H9 (cell line): ENCODE results near the gene VNN1. TPM values are rescaled to one million over a fixed set of nuclear protein-coding genes. Genes with fewer than 3 reads are reported as not detected.

Source experiments
- DNase-seq: peaks from one replicate; pipeline ENCODE4 v3.0.0-alpha.2; 2017
- H2AFZ ChIP-seq: one replicate; pipeline ENCODE4 v1.6.1; 2013; ENCODE audit warnings: mild to moderate bottlenecking, low read length, control low read depth, moderate library complexity
- H2AK5ac ChIP-seq: 2 replicates; pipeline ENCODE4 v1.6.1; 2013; ENCODE audit warnings: low read length, control low read depth, mixed read lengths; ENCODE audit not compliant: insufficient read length
- H2BK120ac ChIP-seq: one replicate; pipeline ENCODE4 v1.6.1; 2013; ENCODE audit warnings: low read depth, mild to moderate bottlenecking, low read length, control low read depth, inconsistent platforms; ENCODE audit not compliant: poor library complexity, severe bottlenecking
- H2BK12ac ChIP-seq: 2 replicates; pipeline ENCODE4 v1.6.1; 2013; ENCODE audit warnings: low read length, control low read depth, mixed read lengths, low read depth; ENCODE audit not compliant: insufficient read length
- H2BK15ac ChIP-seq: 2 replicates; pipeline ENCODE4 v1.6.1; 2013; ENCODE audit warnings: low read depth, low read length, control low read depth
- H2BK20ac ChIP-seq: one replicate; pipeline ENCODE4 v1.6.1; 2013; ENCODE audit warnings: low read depth, mild to moderate bottlenecking, low read length, control low read depth, inconsistent platforms; ENCODE audit not compliant: poor library complexity, severe bottlenecking
- H2BK5ac ChIP-seq: 2 replicates; pipeline ENCODE4 v1.6.1; 2013; ENCODE audit warnings: low read length, control low read depth, mixed read lengths; ENCODE audit not compliant: insufficient read length
- H3K14ac ChIP-seq: 2 replicates; pipeline ENCODE4 v1.6.1; 2013; ENCODE audit warnings: low read length, control low read depth; ENCODE audit not compliant: insufficient read depth
- H3K18ac ChIP-seq: 2 replicates; pipeline ENCODE4 v1.6.1; 2013; ENCODE audit warnings: low read depth, mild to moderate bottlenecking, mixed read lengths, low read length, control low read depth; ENCODE audit not compliant: insufficient read length
- H3K23ac ChIP-seq: 2 replicates; pipeline ENCODE4 v1.6.1; 2013; ENCODE audit warnings: low read length, control low read depth, mixed read lengths, low read depth; ENCODE audit not compliant: insufficient read length
- H3K23me2 ChIP-seq: 2 replicates; pipeline ENCODE4 v1.6.1; 2013; ENCODE audit warnings: low read depth, mild to moderate bottlenecking, mixed read lengths, low read length, control low read depth; ENCODE audit not compliant: insufficient read length, poor library complexity, severe bottlenecking
- H3K27ac ChIP-seq: 2 replicates; pipeline ENCODE4 v1.5.1; 2013; ENCODE audit warnings: low read length, control low read depth, mixed read lengths, low read depth; ENCODE audit not compliant: insufficient read length
- H3K27me3 ChIP-seq: 2 replicates; pipeline ENCODE4 v1.6.1; 2013; ENCODE audit warnings: low read length, control low read depth, inconsistent platforms; ENCODE audit not compliant: insufficient read depth
- H3K4ac ChIP-seq: 2 replicates; pipeline ENCODE4 v1.6.1; 2013; ENCODE audit warnings: low read depth, mild to moderate bottlenecking, control low read depth, inconsistent platforms, low read length, moderate library complexity
- H3K4me1 ChIP-seq: 2 replicates; pipeline ENCODE4 v1.6.1; 2013; ENCODE audit warnings: low read length, control low read depth, inconsistent platforms; ENCODE audit not compliant: insufficient read depth
- H3K4me2 ChIP-seq: 2 replicates; pipeline ENCODE4 v1.6.1; 2013; ENCODE audit warnings: low read length, control low read depth, mixed read lengths; ENCODE audit not compliant: insufficient read length, insufficient read depth
- H3K56ac ChIP-seq: 2 replicates; pipeline ENCODE4 v1.6.1; 2013; ENCODE audit warnings: low read depth, mild to moderate bottlenecking, mixed read lengths, low read length, control low read depth; ENCODE audit not compliant: insufficient read length
- H3K79me1 ChIP-seq: 2 replicates; pipeline ENCODE4 v1.6.1; 2013; ENCODE audit warnings: low read depth, mild to moderate bottlenecking, moderate library complexity, low read length, control low read depth, inconsistent platforms; ENCODE audit not compliant: insufficient read depth, poor library complexity, severe bottlenecking
- H3K79me2 ChIP-seq: 2 replicates; pipeline ENCODE4 v1.6.1; 2013; ENCODE audit warnings: low read length, control low read depth, inconsistent platforms; ENCODE audit not compliant: insufficient read depth
- H3K9ac ChIP-seq: 2 replicates; pipeline ENCODE4 v1.6.1; 2013; ENCODE audit warnings: low read length, control low read depth, mixed read lengths; ENCODE audit not compliant: insufficient read length; ENCODE audit errors: extremely low read depth
- H3K9me3 ChIP-seq: one replicate; pipeline ENCODE4 v1.6.1; 2013; ENCODE audit warnings: low read depth, low read length, inconsistent platforms; ENCODE audit not compliant: control insufficient read depth
- H3T11ph ChIP-seq: one replicate; pipeline ENCODE4 v1.6.1; 2013; ENCODE audit warnings: mild to moderate bottlenecking, low read length, control low read depth, inconsistent platforms
- H4K20me1 ChIP-seq: one replicate; pipeline ENCODE4 v1.6.1; 2013; ENCODE audit not compliant: control insufficient read depth, insufficient read length, insufficient read depth
- H4K5ac ChIP-seq: 2 replicates; pipeline ENCODE4 v1.6.1; 2013; ENCODE audit warnings: low read depth, mild to moderate bottlenecking, mixed read lengths, low read length, control low read depth; ENCODE audit not compliant: insufficient read length
- H4K8ac ChIP-seq: replicated peaks from 2 replicates; pipeline ENCODE4 v1.6.1; 2013; ENCODE audit warnings: low read length, control low read depth, mixed read lengths, low read depth; ENCODE audit not compliant: insufficient read length
- H4K91ac ChIP-seq: 2 replicates; pipeline ENCODE4 v1.6.1; 2013; ENCODE audit warnings: low read depth, mild to moderate bottlenecking, moderate library complexity, mixed read lengths, low read length, control low read depth; ENCODE audit not compliant: insufficient read length
- H3K27ac Mint-ChIP-seq, 3 experiments: 2 replicates in 2 of 3; 3 replicates in 1 of 3; pipeline ENCODE4 v1.8.0; 2020 to 2021; ENCODE audit warnings: mixed read lengths in 3 of 3, mild to moderate bottlenecking in 1 of 3, moderate library complexity in 1 of 3
- H3K27me3 Mint-ChIP-seq: 2 replicates; pipeline ENCODE4 v1.8.0; 2021; ENCODE audit warnings: low read depth, mild to moderate bottlenecking, moderate library complexity, mixed read lengths
- H3K36me3 Mint-ChIP-seq, 3 experiments: 2 replicates in 2 of 3; 3 replicates in 1 of 3; pipeline ENCODE4 v1.8.0; 2020 to 2021; ENCODE audit warnings: low read depth in 3 of 3, mixed read lengths in 3 of 3; ENCODE audit not compliant: insufficient read depth in 1 of 3
- H3K4me1 Mint-ChIP-seq, 2 experiments: 2 replicates each; pipeline ENCODE4 v1.8.0; 2020; ENCODE audit warnings: mixed read lengths in 2 of 2
- H3K4me3 Mint-ChIP-seq, 2 experiments: 2 replicates in 1 of 2; 3 replicates in 1 of 2; pipeline ENCODE4 v1.8.0; 2020 to 2021; ENCODE audit warnings: mild to moderate bottlenecking in 2 of 2, mixed read lengths in 2 of 2, moderate library complexity in 1 of 2
- H3K9me3 Mint-ChIP-seq, 2 experiments: 2 replicates in 1 of 2; 3 replicates in 1 of 2; pipeline ENCODE4 v1.8.0; 2020; ENCODE audit warnings: mild to moderate bottlenecking in 2 of 2, mixed read lengths in 2 of 2, moderate library complexity in 1 of 2
- WGBS: extraction: QIAGEN DNeasy Blood & Tissue Kit; methylation state at CpG from one replicate; pipeline ENCODE4 v1.1.7; 2013; ENCODE audit warnings: missing lambda C conversion rate, low lambda C conversion rate, mixed read lengths; ENCODE audit not compliant: insufficient read length; ENCODE audit errors: extremely low coverage; 5-methylcytosine and 5-hydroxymethylcytosine counted together
- total RNA-seq: library from RNA; stranded (reverse); gene quantifications from 2 replicates; pipeline ENCODE4 v1.2.1, GENCODE V29; 2021
- TF ChIP-seq, protein P1 (sequence below): fragments of 200-600 bp; sonication (generic); conservative IDR thresholded peaks from 3 replicates; pipeline ENCODE4 v1.8.0; 2021; ENCODE audit warnings: antibody characterized with exemption, mild to moderate bottlenecking

The VNN1 gene
- total RNA-seq, 1 experiment from 2014 or later = not detected

DNA sequence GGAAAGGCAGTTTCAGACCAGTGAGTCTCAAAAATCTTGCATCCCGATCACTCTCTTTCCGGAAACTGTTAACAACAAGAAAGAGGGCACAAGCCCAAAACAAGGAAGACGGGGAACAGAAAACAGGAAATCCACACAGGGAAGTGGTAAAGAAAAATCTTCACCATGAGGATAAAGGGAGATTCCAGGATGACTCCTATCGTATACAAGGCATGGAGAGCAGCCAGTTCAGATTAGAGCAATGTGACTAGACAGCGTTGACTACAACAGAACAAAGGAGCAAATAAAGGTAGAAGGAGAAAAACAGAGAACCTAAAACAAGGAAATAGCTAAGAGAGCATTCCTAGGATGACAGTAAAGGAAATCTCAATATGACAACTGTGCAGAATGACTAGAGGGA, 26.5 kb downstream of the VNN1 start:
- Histone ChIP-seq H3K4me2 (no peak overlapping the region), H3K18ac (no peak overlapping the region), H4K5ac (no peak overlapping the region), H3K14ac (no peak overlapping the region; the same call in 1 of the 2 replicates), H3K27me3 (no peaks in the 10 kb centered on the region), H3K4me1 (no peaks in the 10 kb centered on the region), H3K27ac (no peak overlapping the region), H3K9me3 (no peaks in the 10 kb centered on the region), H2BK120ac (no peak overlapping the region), H3K79me2 (no peaks in the 10 kb centered on the region), H3K9ac (no peak overlapping the region), H2BK20ac (no peak overlapping the region), H3K23ac (no peak overlapping the region), H4K20me1 (no peaks in the 10 kb centered on the region), H2AK5ac (no peak overlapping the region), H3K4ac (no peak overlapping the region), H3K23me2 (no peaks in the 10 kb centered on the region), H4K91ac (no peak overlapping the region), H2AFZ (peak overlapping the region; percentile 8), H2BK15ac (no peak overlapping the region), H3K79me1 (no peaks in the 10 kb centered on the region), H2BK5ac (no peak overlapping the region), H4K8ac (no peak overlapping the region), H2BK12ac (no peak overlapping the region), H3T11ph (no peak overlapping the region), H3K56ac (no peak overlapping the region)
- TF ChIP-seq, protein P1, sequence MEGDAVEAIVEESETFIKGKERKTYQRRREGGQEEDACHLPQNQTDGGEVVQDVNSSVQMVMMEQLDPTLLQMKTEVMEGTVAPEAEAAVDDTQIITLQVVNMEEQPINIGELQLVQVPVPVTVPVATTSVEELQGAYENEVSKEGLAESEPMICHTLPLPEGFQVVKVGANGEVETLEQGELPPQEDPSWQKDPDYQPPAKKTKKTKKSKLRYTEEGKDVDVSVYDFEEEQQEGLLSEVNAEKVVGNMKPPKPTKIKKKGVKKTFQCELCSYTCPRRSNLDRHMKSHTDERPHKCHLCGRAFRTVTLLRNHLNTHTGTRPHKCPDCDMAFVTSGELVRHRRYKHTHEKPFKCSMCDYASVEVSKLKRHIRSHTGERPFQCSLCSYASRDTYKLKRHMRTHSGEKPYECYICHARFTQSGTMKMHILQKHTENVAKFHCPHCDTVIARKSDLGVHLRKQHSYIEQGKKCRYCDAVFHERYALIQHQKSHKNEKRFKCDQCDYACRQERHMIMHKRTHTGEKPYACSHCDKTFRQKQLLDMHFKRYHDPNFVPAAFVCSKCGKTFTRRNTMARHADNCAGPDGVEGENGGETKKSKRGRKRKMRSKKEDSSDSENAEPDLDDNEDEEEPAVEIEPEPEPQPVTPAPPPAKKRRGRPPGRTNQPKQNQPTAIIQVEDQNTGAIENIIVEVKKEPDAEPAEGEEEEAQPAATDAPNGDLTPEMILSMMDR = no peak
- H3K4me1 Mint-ChIP-seq = peaks cover 7 to 9% of the 10 kb centered on the region in 2 experiments; a peak in 3 of 4 replicates
- H3K9me3 Mint-ChIP-seq = no peaks in the 10 kb centered on the region
- DNase-seq = no peak
- no peak overlapping the region for H3K4me3 Mint-ChIP-seq
- H3K36me3 Mint-ChIP-seq = no peaks in the 10 kb centered on the region
- no peak overlapping the region for H3K27ac Mint-ChIP-seq
- H3K27me3 Mint-ChIP-seq = no peaks in the 10 kb centered on the region
- no CpG with 5 or more reads among the region's 5 CpGs for WGBS
